ENCODE measurements around the gene CRISP2. TPM values are rescaled to one million over a fixed set of nuclear protein-coding genes. Genes with fewer than 3 reads are reported as not detected.

The CRISP2 gene
- total RNA-seq, 1 donor from 2014 or later: 0.58 TPM

- H3K27ac Mint-ChIP-seq: no peak overlapping the region
- H3K27me3 Mint-ChIP-seq: no peaks in the 10 kb centered on the region
- no peaks in the 10 kb centered on the region for H3K9me3 Mint-ChIP-seq
- no peak overlapping the region for H3K4me3 Mint-ChIP-seq
- TF ChIP-seq CTCF (conservative IDR thresholded peaks at IDR 0.05): no peak
- no peaks in the 10 kb centered on the region for H3K36me3 Mint-ChIP-seq
- no peaks in the 10 kb centered on the region for H3K4me1 Mint-ChIP-seq (ENCODE audit: unreplicated experiment)
- no peak for DNase-seq (ENCODE audit: extremely low spot score, unreplicated experiment)
Observed at GRCh38 chr6:49698478-49698877, 14.9 kb downstream of the CRISP2 start.

DNA sequence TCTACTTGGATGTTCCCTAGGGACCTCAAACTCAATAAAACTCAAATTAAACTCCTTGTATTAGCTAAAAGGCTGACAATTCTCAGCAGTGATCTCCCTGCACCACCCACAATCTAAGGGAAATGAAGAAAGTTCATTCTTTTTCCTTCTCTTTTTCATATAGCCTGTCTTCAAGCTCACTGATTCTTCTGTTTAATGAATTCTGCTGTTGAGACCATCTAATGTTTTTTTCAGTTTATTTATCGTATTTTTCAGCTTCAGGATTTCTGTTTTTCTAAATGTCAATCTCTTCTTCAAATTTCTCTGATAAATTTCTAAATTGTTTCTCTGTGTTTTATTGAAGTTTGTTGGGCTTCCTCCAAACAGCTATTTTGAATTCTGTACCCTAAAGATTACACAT is 19.8 kb downstream of the CRISP2 start:
- H3K27me3 Mint-ChIP-seq: no peaks in the 10 kb centered on the region
- no peak overlapping the region for H3K4me3 Mint-ChIP-seq
- DNase-seq (ENCODE audit: extremely low spot score, unreplicated experiment): no peak
- H3K4me1 Mint-ChIP-seq (ENCODE audit: unreplicated experiment): no peaks in the 10 kb centered on the region
- H3K9me3 Mint-ChIP-seq: no peaks in the 10 kb centered on the region
- H3K36me3 Mint-ChIP-seq: no peaks in the 10 kb centered on the region
- H3K27ac Mint-ChIP-seq: no peak overlapping the region
- TF ChIP-seq CTCF (conservative IDR thresholded peaks at IDR 0.05): no peak

- Mint-ChIP-seq H3K4me3 (no peak overlapping the region), H3K4me1 (ENCODE audit: unreplicated experiment) (no peaks in the 10 kb centered on the region), H3K36me3 (no peaks in the 10 kb centered on the region), H3K9me3 (no peaks in the 10 kb centered on the region), H3K27ac (no peak overlapping the region), H3K27me3 (no peaks in the 10 kb centered on the region)
- no peak for DNase-seq (ENCODE audit: extremely low spot score, unreplicated experiment)
- TF ChIP-seq CTCF (conservative IDR thresholded peaks at IDR 0.05): no peak
Observed at GRCh38 chr6:49692534-49692933, 20.8 kb downstream of the CRISP2 start.

DNA sequence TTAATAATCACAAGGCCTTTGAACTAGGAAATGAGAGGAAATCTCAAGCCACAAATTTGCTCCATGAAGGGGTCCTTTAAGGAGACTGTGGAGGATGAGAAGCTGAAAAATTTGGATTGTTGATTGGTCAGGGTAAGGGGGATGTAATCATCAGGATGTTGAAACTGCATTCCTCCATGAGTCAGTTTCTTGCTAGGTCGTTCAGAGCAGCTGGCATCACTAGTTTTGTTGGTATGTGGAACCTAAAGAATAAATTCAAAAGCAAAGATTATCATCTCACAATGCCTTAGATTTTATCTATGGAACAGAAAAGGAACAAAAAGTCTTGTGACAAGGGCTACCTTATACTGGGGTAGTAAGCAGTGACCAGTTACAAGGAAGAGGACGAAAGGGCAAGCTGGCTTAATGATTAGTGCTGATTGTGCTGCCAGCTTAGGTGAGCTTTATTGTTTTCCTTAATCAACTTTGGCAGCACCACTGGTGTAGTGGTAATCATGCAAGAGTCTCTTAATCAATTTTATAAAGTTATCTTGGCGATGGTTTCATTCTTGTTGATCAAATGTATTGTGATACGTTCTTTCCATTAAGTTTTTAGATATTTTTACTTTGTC is 36.6 kb downstream of the CRISP2 start:
- H3K27me3 Mint-ChIP-seq: no peaks in the 10 kb centered on the region
- no peak overlapping the region for H3K4me3 Mint-ChIP-seq
- no peaks in the 10 kb centered on the region for H3K9me3 Mint-ChIP-seq
- H3K36me3 Mint-ChIP-seq: no peaks in the 10 kb centered on the region
- no peak for TF ChIP-seq CTCF (conservative IDR thresholded peaks at IDR 0.05)
- DNase-seq (ENCODE audit: extremely low spot score, unreplicated experiment): no peak
- no peaks in the 10 kb centered on the region for H3K4me1 Mint-ChIP-seq (ENCODE audit: unreplicated experiment)
- H3K27ac Mint-ChIP-seq: no peak overlapping the region

GRCh38 chr6:49675816-49676215 is 37.5 kb downstream of the CRISP2 start:
- no peak for TF ChIP-seq CTCF (conservative IDR thresholded peaks at IDR 0.05)
- Mint-ChIP-seq H3K4me1 (ENCODE audit: unreplicated experiment) (no peaks in the 10 kb centered on the region), H3K27me3 (no peaks in the 10 kb centered on the region), H3K27ac (no peak overlapping the region), H3K36me3 (no peaks in the 10 kb centered on the region), H3K9me3 (no peaks in the 10 kb centered on the region), H3K4me3 (no peak overlapping the region)
- no peak for DNase-seq (ENCODE audit: extremely low spot score, unreplicated experiment)

GRCh38 chr6:49668083-49668511 is 45.2 kb downstream of the CRISP2 start:
- Mint-ChIP-seq H3K4me3 (no peak overlapping the region), H3K4me1 (ENCODE audit: unreplicated experiment) (no peaks in the 10 kb centered on the region), H3K27me3 (no peaks in the 10 kb centered on the region), H3K9me3 (no peaks in the 10 kb centered on the region), H3K27ac (no peak overlapping the region), H3K36me3 (no peaks in the 10 kb centered on the region)
- no peak for TF ChIP-seq CTCF (conservative IDR thresholded peaks at IDR 0.05)
- no peak for DNase-seq (ENCODE audit: extremely low spot score, unreplicated experiment)
